ENCODE measurements around the gene NDEL1.

GRCh38 chr17:8417806-8418205 is 17.9 kb upstream of the NDEL1 start:
- TF ChIP-seq POLR2A (IDR thresholded peaks at IDR 0.05): no peak
- TF ChIP-seq CTCF (IDR thresholded peaks at IDR 0.05): no peak

Data from right lobe of liver (tissue), 4 donors.